ENCODE results near the gene ZMIZ1.

DNA sequence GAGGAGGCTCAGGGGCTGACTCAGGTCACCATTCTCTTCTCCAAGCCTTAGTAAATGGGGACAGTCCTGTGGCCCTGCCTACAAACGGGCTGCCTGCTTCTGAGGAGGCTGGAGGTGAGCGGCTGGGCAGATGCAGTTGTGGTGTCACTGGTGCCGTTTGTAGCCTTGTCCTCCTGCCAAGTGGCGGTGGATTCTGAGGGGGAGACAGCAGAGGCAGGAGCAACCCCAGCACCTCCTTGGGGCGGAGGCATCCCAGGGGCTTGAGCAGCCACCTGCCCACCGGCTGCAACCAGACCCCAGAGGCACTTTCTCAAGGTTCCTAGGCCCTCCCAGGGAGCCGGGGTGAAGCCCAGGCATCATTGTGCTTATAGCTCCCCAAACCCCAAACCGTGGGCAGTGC lies 112.5 kb downstream of the ZMIZ1 start:
- TF ChIP-seq CTCF (IDR thresholded peaks at IDR 0.05) (no peak), POLR2A (IDR thresholded peaks at IDR 0.05) (no peak)
